ENCODE measurements around the gene FCRLA.
"Not testable (repeated sequence)": the region's sequence is repeated elsewhere in the genome, so short reads cannot be mapped to it uniquely, and the experiment has no call there.

Gene FCRLA

GRCh38 chr1:161706482-161707347 is at the start of gene FCRLA:
FCRLA (plus strand) TSS chr1:161707229; CDS start chr1:161707265, 36 bp downstream.
- DNase-seq (ENCODE audit: low spot score): peak; percentile 87

- not testable (repeated sequence) for DNase-seq (ENCODE audit: low spot score)
These were observed 48.5 kb upstream of the FCRLA start for GRCh38 chr1:161658524-161658923.

GRCh38 chr1:161661660-161662311 is 45.2 kb upstream of the FCRLA start:
- DNase-seq (ENCODE audit: low spot score): not testable (repeated sequence)

GRCh38 chr1:161662684-161663339 is 44.2 kb upstream of the FCRLA start, which contains the start of gene FCGR2B:
FCGR2B (plus strand) TSS chr1:161663143; CDS start chr1:161663242, 99 bp downstream.
- not testable (repeated sequence) for DNase-seq (ENCODE audit: low spot score)

- DNase-seq (ENCODE audit: low spot score): not testable (repeated sequence)
These were observed 43.5 kb upstream of the FCRLA start for GRCh38 chr1:161663569-161663968.

- DNase-seq (ENCODE audit: low spot score): not testable (repeated sequence)
These were observed 42.3 kb upstream of the FCRLA start for GRCh38 chr1:161664689-161665088.

GRCh38 chr1:161671045-161672020 is 35.7 kb upstream of the FCRLA start:
- peak; percentile 6 for DNase-seq (ENCODE audit: low spot score)

GRCh38 chr1:161673437-161673836 is 33.6 kb upstream of the FCRLA start:
- not testable (repeated sequence) for DNase-seq (ENCODE audit: low spot score)

- not testable (repeated sequence) for DNase-seq (ENCODE audit: low spot score)
These were observed 32.6 kb upstream of the FCRLA start for GRCh38 chr1:161674447-161674846.

- DNase-seq (ENCODE audit: low spot score): not testable (repeated sequence)
These were observed 32.1 kb upstream of the FCRLA start for GRCh38 chr1:161674908-161675307.

GRCh38 chr1:161676441-161676840 is 30.6 kb upstream of the FCRLA start:
- no peak for DNase-seq (ENCODE audit: low spot score)

- DNase-seq (ENCODE audit: low spot score): no peak
These were observed 29.9 kb upstream of the FCRLA start for GRCh38 chr1:161676958-161677689.

GRCh38 chr1:161678500-161678899 is 28.5 kb upstream of the FCRLA start:
- DNase-seq (ENCODE audit: low spot score): no peak

GRCh38 chr1:161681879-161682278 is 25.1 kb upstream of the FCRLA start:
- no peak for DNase-seq (ENCODE audit: low spot score)

- DNase-seq (ENCODE audit: low spot score): no peak
These were observed 18.1 kb upstream of the FCRLA start for GRCh38 chr1:161688946-161689345.

GRCh38 chr1:161691846-161692245 is 15.2 kb upstream of the FCRLA start:
- DNase-seq (ENCODE audit: low spot score): no peak

GRCh38 chr1:161693020-161693712 is 13.9 kb upstream of the FCRLA start:
- not testable (repeated sequence) for DNase-seq (ENCODE audit: low spot score)

- DNase-seq (ENCODE audit: low spot score): not testable (repeated sequence)
These were observed 8.7 kb upstream of the FCRLA start for GRCh38 chr1:161698302-161698701.

GRCh38 chr1:161702250-161702649 is 4.8 kb upstream of the FCRLA start:
- no peak for DNase-seq (ENCODE audit: low spot score)

- no peak for DNase-seq (ENCODE audit: low spot score)
These were observed 1.5 kb upstream of the FCRLA start for GRCh38 chr1:161705537-161705936.

All from kidney capillary endothelial cell (primary cell).